CD4-positive, alpha-beta memory T cell (primary cell): ENCODE data around the gene ASIC2. TPM values are rescaled to one million over a fixed set of nuclear protein-coding genes. Genes with fewer than 3 reads are reported as not detected.

Experiments used
- CTCF ChIA-PET: fragments of 350-600 bp; sonication (Branson Sonifier 250); formaldehyde crosslinking; loops from one replicate; lab custom pipeline; 2021; ENCODE audit warnings: inconsistent platforms; ENCODE audit not compliant: partially characterized antibody; lab: Charles Lee
- POLR2A ChIA-PET: fragments of 350-600 bp; sonication (Branson Sonifier 250); formaldehyde crosslinking; loops from one replicate; lab custom pipeline; 2021; ENCODE audit not compliant: partially characterized antibody; lab: Charles Lee
- DNase-seq, 5 donors: peaks; one replicate each; pipeline versions ENCODE4 v3.0.0 to v3.0.0-alpha.2; 2020 to 2022; ENCODE audit warnings: mixed read lengths in 1 of 5
- H3K27ac ChIP-seq: one replicate; pipeline ENCODE4 v1.7.0; 2013; ENCODE audit warnings: low read depth, low read length
- H3K27me3 ChIP-seq: 2 replicates; pipeline ENCODE4 v1.7.0; 2013; ENCODE audit warnings: mild to moderate bottlenecking, low read length, moderate library complexity; ENCODE audit not compliant: insufficient read depth
- H3K36me3 ChIP-seq: 2 replicates; pipeline ENCODE4 v1.7.0; 2013; ENCODE audit warnings: mild to moderate bottlenecking, low read length, moderate library complexity; ENCODE audit not compliant: insufficient read depth
- H3K4me1 ChIP-seq: 2 replicates; pipeline ENCODE4 v1.7.0; 2013; ENCODE audit warnings: mild to moderate bottlenecking, low read length, moderate library complexity; ENCODE audit not compliant: insufficient read depth
- H3K4me3 ChIP-seq, 2 donors: one replicate each; pipeline ENCODE4 v1.7.0; 2013; ENCODE audit warnings: low read length in 2 of 2, mild to moderate bottlenecking in 1 of 2
- H3K9me3 ChIP-seq, 2 donors: one replicate each; pipeline ENCODE4 v1.7.0; 2013; ENCODE audit warnings: low read length in 2 of 2, control low read depth in 1 of 2; ENCODE audit not compliant: control insufficient read depth in 1 of 2
- H3K27ac Mint-ChIP-seq, 7 donors: one replicate each; pipeline ENCODE4 v1.8.0; 2020 to 2021; ENCODE audit warnings: mixed read lengths in 7 of 7, mild to moderate bottlenecking in 6 of 7, inconsistent platforms in 3 of 7, moderate library complexity in 3 of 7
- H3K27me3 Mint-ChIP-seq, 2 donors: one replicate each; pipeline ENCODE4 v1.8.0; 2020 to 2021; ENCODE audit warnings: mixed read lengths in 2 of 2
- H3K36me3 Mint-ChIP-seq, 2 donors: one replicate each; pipeline ENCODE4 v1.8.0; 2020 to 2021; ENCODE audit warnings: mixed read lengths in 2 of 2, inconsistent platforms in 1 of 2, mild to moderate bottlenecking in 1 of 2
- H3K4me1 Mint-ChIP-seq, 4 donors: one replicate each; pipeline ENCODE4 v1.8.0; 2020 to 2021; ENCODE audit warnings: mixed read lengths in 4 of 4, mild to moderate bottlenecking in 1 of 4
- H3K4me3 Mint-ChIP-seq, 8 donors: one replicate each; pipeline ENCODE4 v1.8.0; 2020 to 2021; ENCODE audit warnings: mixed read lengths in 8 of 8, mild to moderate bottlenecking in 7 of 8, moderate library complexity in 6 of 8, inconsistent platforms in 3 of 8
- H3K9me3 Mint-ChIP-seq, 8 donors: one replicate each; pipeline ENCODE4 v1.8.0; 2020 to 2021; ENCODE audit warnings: mixed read lengths in 8 of 8, mild to moderate bottlenecking in 5 of 8, inconsistent platforms in 3 of 8, moderate library complexity in 1 of 8
- intact Hi-C: fragments of 100-400 bp; cut with micrococcal nuclease; formaldehyde crosslinking; loops from one replicate; pipeline ENCODE4 v1.15.1; 2023
- polyA plus RNA-seq, 2 donors: library from polyadenylated mRNA; unstranded; fragments of 300-500 nt; fragmentation: Illumina TruSeq; gene quantifications; one replicate each; pipeline ENCODE4 v1.2.3, GENCODE V29; 2021
- total RNA-seq, 2 experiments: library from RNA; stranded (reverse); gene quantifications; one replicate each; pipeline ENCODE4 v1.2.3, GENCODE V29; 2021

Gene ASIC2
- total and polyA plus RNA-seq, 4 experiments from 2014 or later, result not detected

DNA sequence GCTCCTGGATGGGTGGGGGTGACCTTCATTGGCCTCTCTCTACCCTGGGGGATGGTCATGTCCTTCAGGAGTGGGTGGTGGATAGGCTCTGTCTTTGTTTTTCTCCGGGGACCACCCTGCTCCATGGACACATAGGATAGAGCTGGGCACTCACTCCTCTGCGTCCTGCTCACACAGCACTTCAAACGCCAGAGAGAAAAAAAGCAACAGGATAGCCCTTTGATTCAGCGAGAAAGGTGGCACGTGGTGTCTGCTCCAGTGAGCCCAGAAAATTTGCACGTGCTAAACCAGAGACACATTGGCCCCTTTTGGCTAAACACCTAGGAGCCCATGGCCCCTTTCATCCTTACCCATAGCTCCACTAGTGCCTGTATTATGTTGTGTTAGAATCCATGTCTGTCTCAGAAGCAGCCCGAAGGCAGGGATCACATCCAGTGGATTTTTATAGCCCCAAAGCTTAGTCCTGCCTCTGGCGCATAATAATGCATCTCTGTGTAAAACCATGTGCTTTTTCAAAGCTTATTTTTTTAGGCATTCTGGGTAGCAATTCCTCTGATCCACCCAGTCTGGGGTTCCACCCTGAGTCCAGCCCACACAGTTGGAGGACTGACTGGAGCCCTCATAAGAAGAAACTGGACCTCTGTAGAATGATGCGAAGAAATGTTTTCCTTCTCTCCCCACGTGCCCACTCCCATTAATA is 90.1 kb downstream of the ASIC2 start:
- Mint-ChIP-seq H3K27ac (no peak overlapping the region), H3K36me3 (no peaks in the 10 kb centered on the region), H3K27me3 (peaks cover 4 to 7% of the 10 kb centered on the region in 2 donors), H3K4me1 (no peaks in the 10 kb centered on the region), H3K9me3 (peaks cover 0 to 3% (median 0%) of the 10 kb centered on the region in 8 donors), H3K4me3 (no peak overlapping the region)
- POLR2A ChIA-PET, result no interaction called here
- Histone ChIP-seq H3K27me3 (no peaks in the 10 kb centered on the region), H3K4me3 (no peak overlapping the region), H3K27ac (no peak overlapping the region), H3K36me3 (no peaks in the 10 kb centered on the region), H3K4me1 (no peaks in the 10 kb centered on the region), H3K9me3 (no peaks in the 10 kb centered on the region)
- DNase-seq, result no peak
- CTCF ChIA-PET, result no interaction called here
- intact Hi-C loops, result no loop called here

GRCh38 chr17:33202021-33202420 is 91.1 kb downstream of the ASIC2 start:
- Mint-ChIP-seq H3K27ac (no peak overlapping the region), H3K4me3 (no peak overlapping the region), H3K36me3 (no peaks in the 10 kb centered on the region), H3K4me1 (no peaks in the 10 kb centered on the region), H3K9me3 (peaks cover 0 to 3% (median 0%) of the 10 kb centered on the region in 8 donors), H3K27me3 (peaks cover 4 to 8% of the 10 kb centered on the region in 2 donors)
- POLR2A ChIA-PET, result no interaction called here
- H3K27ac ChIP-seq, result no peak overlapping the region
- CTCF ChIA-PET, result no interaction called here
- no peaks in the 10 kb centered on the region for H3K9me3 ChIP-seq
- no peaks in the 10 kb centered on the region for H3K36me3 ChIP-seq
- H3K4me1 ChIP-seq, result no peaks in the 10 kb centered on the region
- DNase-seq, result no peak
- H3K27me3 ChIP-seq, result no peaks in the 10 kb centered on the region
- no peak overlapping the region for H3K4me3 ChIP-seq
- intact Hi-C loops, result no loop called here

DNA sequence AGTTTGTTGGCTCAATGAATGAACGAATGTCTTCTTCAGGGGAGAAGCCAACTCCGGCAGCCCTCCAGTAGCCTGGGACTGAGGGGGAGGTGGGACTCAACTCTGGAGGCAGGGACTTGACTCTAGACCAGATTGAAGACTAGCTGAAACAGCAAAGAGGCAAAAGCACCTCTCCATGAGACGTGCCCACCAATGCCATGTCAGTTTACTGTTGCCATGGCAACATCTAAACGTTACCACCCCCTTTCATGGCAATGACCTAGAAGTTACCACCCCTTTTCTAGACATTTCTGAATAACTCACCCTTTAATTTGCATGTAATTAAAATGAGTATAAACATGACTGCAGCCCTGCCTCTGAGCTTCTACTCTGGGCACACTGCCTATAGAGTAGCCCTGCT is 91.8 kb downstream of the ASIC2 start:
- H3K4me1 Mint-ChIP-seq, result no peaks in the 10 kb centered on the region
- intact Hi-C loops, result no loop called here
- POLR2A ChIA-PET, result no interaction called here
- peaks cover 4 to 10% of the 10 kb centered on the region in 2 donors for H3K27me3 Mint-ChIP-seq
- no peak for DNase-seq
- H3K36me3 ChIP-seq, result no peaks in the 10 kb centered on the region
- no peak overlapping the region for H3K27ac ChIP-seq
- CTCF ChIA-PET, result no interaction called here
- no peaks in the 10 kb centered on the region for H3K27me3 ChIP-seq
- no peak overlapping the region for H3K4me3 ChIP-seq
- H3K36me3 Mint-ChIP-seq, result no peaks in the 10 kb centered on the region
- H3K9me3 Mint-ChIP-seq, result peaks cover 0 to 3% (median 0%) of the 10 kb centered on the region in 8 donors
- no peak overlapping the region for H3K27ac Mint-ChIP-seq
- H3K9me3 ChIP-seq, result no peaks in the 10 kb centered on the region
- H3K4me1 ChIP-seq, result no peaks in the 10 kb centered on the region
- H3K4me3 Mint-ChIP-seq, result no peak overlapping the region

GRCh38 chr17:33200587-33200986 is 92.5 kb downstream of the ASIC2 start:
- ChIA-PET POLR2A (no interaction called here), CTCF (no interaction called here)
- H3K4me3 Mint-ChIP-seq, result no peak overlapping the region

GRCh38 chr17:33199571-33200510 is 93.3 kb downstream of the ASIC2 start:
- Histone ChIP-seq H3K4me3 (no peak overlapping the region), H3K4me1 (no peaks in the 10 kb centered on the region), H3K27ac (no peak overlapping the region), H3K27me3 (no peaks in the 10 kb centered on the region), H3K9me3 (no peaks in the 10 kb centered on the region), H3K36me3 (no peaks in the 10 kb centered on the region)
- Mint-ChIP-seq H3K27ac (no peak overlapping the region), H3K4me1 (no peaks in the 10 kb centered on the region), H3K9me3 (peaks cover 0 to 3% (median 0%) of the 10 kb centered on the region in 8 donors), H3K36me3 (no peaks in the 10 kb centered on the region), H3K27me3 (peaks cover 2 to 11% of the 10 kb centered on the region in 2 donors), H3K4me3 (no peak overlapping the region)
- POLR2A ChIA-PET, result no interaction called here
- CTCF ChIA-PET, result no interaction called here
- intact Hi-C loops, result no loop called here
- no peak for DNase-seq

More at GRCh38 chr17:33200587-33200986, 92.5 kb downstream of the ASIC2 start:
- Histone ChIP-seq H3K36me3 (no peaks in the 10 kb centered on the region), H3K4me3 (no peak overlapping the region), H3K9me3 (no peaks in the 10 kb centered on the region), H3K27ac (no peak overlapping the region), H3K4me1 (no peaks in the 10 kb centered on the region), H3K27me3 (no peaks in the 10 kb centered on the region)
- Mint-ChIP-seq H3K27me3 (peaks cover 4 to 11% of the 10 kb centered on the region in 2 donors), H3K9me3 (peaks cover 0 to 3% (median 0%) of the 10 kb centered on the region in 8 donors), H3K36me3 (no peaks in the 10 kb centered on the region), H3K27ac (no peak overlapping the region), H3K4me1 (no peaks in the 10 kb centered on the region)
- intact Hi-C loops, result no loop called here
- no peak for DNase-seq

- Histone ChIP-seq H3K27ac (no peak overlapping the region), H3K4me3 (no peak overlapping the region), H3K4me1 (no peaks in the 10 kb centered on the region), H3K36me3 (no peaks in the 10 kb centered on the region), H3K27me3 (no peaks in the 10 kb centered on the region), H3K9me3 (no peaks in the 10 kb centered on the region)
- CTCF ChIA-PET, result no interaction called here
- no peak overlapping the region for H3K27ac Mint-ChIP-seq
- peaks cover 4 to 11% of the 10 kb centered on the region in 2 donors for H3K27me3 Mint-ChIP-seq
- intact Hi-C loops, result no loop called here
- no peaks in the 10 kb centered on the region for H3K36me3 Mint-ChIP-seq
- no peak overlapping the region for H3K4me3 Mint-ChIP-seq
- H3K4me1 Mint-ChIP-seq, result no peaks in the 10 kb centered on the region
- POLR2A ChIA-PET, result no interaction called here
- no peak for DNase-seq
- H3K9me3 Mint-ChIP-seq, result peaks cover 0 to 3% (median 0%) of the 10 kb centered on the region in 8 donors
Measured at GRCh38 chr17:33198954-33199353, 94.1 kb downstream of the ASIC2 start.

GRCh38 chr17:33197342-33197741 is 95.8 kb downstream of the ASIC2 start:
- ChIA-PET CTCF (no interaction called here), POLR2A (no interaction called here)
- Histone ChIP-seq H3K4me3 (no peak overlapping the region), H3K36me3 (no peaks in the 10 kb centered on the region), H3K4me1 (no peaks in the 10 kb centered on the region), H3K27me3 (no peaks in the 10 kb centered on the region), H3K27ac (no peak overlapping the region), H3K9me3 (no peaks in the 10 kb centered on the region)
- Mint-ChIP-seq H3K9me3 (peaks cover 0 to 3% (median 0%) of the 10 kb centered on the region in 8 donors), H3K4me3 (no peak overlapping the region), H3K27me3 (peaks cover 4 to 14% of the 10 kb centered on the region in 2 donors), H3K27ac (no peak overlapping the region), H3K36me3 (no peaks in the 10 kb centered on the region), H3K4me1 (no peaks in the 10 kb centered on the region)
- intact Hi-C loops, result no loop called here
- DNase-seq, result no peak
